ENCODE measurements around the gene RPGR.

The RPGR gene

GRCh38 chrX:38225093-38225492 is 102.2 kb downstream of the RPGR start:
- H3K27ac Mint-ChIP-seq (ENCODE audit: low read depth), result no peak overlapping the region
- peaks cover 24% of the 10 kb centered on the region for H3K27me3 Mint-ChIP-seq
- DNase-seq (ENCODE audit: low spot score in 2 of 2) (no peak), ATAC-seq (replicated peaks; ENCODE audit: extremely low read depth, poor library complexity, severe bottlenecking) (no peak)
- no peak overlapping the region for H3K4me3 Mint-ChIP-seq
- no peaks in the 10 kb centered on the region for H3K36me3 Mint-ChIP-seq (ENCODE audit: insufficient read depth)
- H3K9me3 Mint-ChIP-seq, result no peaks in the 10 kb centered on the region
- H3K4me1 Mint-ChIP-seq, result no peaks in the 10 kb centered on the region

DNA sequence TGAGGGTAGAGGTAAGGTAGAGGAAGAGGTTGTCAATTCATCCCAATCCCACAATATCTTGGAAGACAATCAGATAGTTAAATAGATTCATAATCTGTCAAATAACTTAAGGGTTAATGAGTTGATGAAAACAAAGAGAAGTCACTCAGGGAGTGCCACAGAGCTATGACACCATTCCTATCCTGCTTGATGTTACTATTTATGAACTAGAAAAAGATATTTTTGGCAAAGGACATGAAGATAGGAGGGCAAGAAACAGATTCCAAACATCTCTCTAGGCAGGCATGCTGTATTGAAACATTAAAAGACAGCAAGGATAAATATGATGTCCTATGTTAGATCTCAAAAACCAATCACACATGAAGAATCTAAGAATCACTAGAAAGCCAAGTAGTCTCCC is 103.1 kb downstream of the RPGR start:
- Mint-ChIP-seq H3K4me3 (no peak overlapping the region), H3K27me3 (peaks cover 33% of the 10 kb centered on the region), H3K9me3 (no peaks in the 10 kb centered on the region), H3K36me3 (ENCODE audit: insufficient read depth) (no peaks in the 10 kb centered on the region), H3K27ac (ENCODE audit: low read depth) (no peak overlapping the region), H3K4me1 (no peaks in the 10 kb centered on the region)
- no peak for ATAC-seq (replicated peaks; ENCODE audit: extremely low read depth, poor library complexity, severe bottlenecking)
- no peak for DNase-seq (ENCODE audit: low spot score in 2 of 2)

GRCh38 chrX:38221391-38221929 is 105.8 kb downstream of the RPGR start:
- Mint-ChIP-seq H3K27me3 (peaks cover 42% of the 10 kb centered on the region), H3K4me1 (no peaks in the 10 kb centered on the region), H3K27ac (ENCODE audit: low read depth) (no peak overlapping the region), H3K4me3 (no peak overlapping the region), H3K9me3 (no peaks in the 10 kb centered on the region), H3K36me3 (ENCODE audit: insufficient read depth) (no peaks in the 10 kb centered on the region)
- no peak for DNase-seq (ENCODE audit: low spot score in 2 of 2)
- ATAC-seq (replicated peaks; ENCODE audit: extremely low read depth, poor library complexity, severe bottlenecking), result no peak

DNA sequence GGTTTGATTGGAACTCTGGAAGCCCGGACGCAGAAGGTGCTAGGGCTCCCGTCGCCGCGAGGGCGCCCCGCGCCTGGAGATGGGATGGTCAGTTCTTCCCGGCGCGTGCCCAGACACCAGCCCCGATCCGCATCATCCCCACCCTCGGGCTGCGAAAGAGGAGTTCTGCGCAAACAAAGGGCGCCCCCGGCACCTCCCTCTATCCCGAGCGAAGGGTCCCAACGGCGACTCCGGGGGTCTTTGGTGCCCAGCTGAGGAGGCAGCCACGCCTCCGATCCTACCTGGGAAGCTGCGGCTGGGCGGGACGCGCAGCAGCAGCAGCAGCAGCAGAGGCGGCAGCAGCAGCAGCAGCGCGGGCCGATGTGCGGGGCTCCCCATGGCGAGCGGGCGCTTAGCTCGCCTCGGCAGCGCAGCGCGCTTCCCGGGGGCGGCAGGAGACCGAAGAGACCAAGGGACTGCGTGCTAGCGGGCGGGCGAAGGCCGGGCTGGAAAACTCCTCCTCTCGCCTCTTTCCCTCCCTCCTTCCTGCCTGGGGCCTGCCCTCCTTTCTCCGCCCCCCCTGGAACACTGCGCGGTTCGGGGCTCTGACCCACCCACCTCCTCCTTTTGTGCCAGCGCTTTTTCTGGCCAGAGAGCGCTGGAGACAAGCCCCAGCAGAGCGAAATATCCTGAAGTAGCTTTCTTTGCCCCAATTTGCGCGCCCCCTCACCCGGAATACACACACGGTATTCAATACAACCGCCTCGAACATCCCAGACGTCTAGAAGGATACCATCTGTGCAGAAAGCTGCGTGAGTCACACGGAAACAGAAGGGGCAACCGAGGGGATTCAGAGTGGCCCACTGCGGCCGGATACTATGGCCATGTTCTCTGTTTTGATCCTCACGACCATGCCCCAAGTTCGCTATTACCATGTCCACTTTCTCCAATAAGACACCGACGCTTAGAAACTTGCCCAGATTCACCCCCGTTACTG is 106.6 kb downstream of the RPGR start, which contains the start of gene SRPX:
Gene SRPX, minus strand, starts transcription at position 457 of the 976 bp plus-strand sequence. Its CDS starts 79 bp downstream, at position 378.
- Mint-ChIP-seq H3K36me3 (ENCODE audit: insufficient read depth) (no peaks in the 10 kb centered on the region), H3K27ac (ENCODE audit: low read depth) (no peak within 1 kb of the TSS), H3K4me3 (peak within 1 kb of the TSS; percentile 18), H3K9me3 (no peaks in the 10 kb centered on the region), H3K4me1 (no peaks in the 10 kb centered on the region), H3K27me3 (peaks cover 42% of the 10 kb centered on the region)
- ATAC-seq (replicated peaks; ENCODE audit: extremely low read depth, poor library complexity, severe bottlenecking) (no peak), DNase-seq (ENCODE audit: low spot score in 2 of 2) (no peak)

GRCh38 chrX:38220024-38220414 is 107.3 kb downstream of the RPGR start:
- peaks cover 42% of the 10 kb centered on the region for H3K27me3 Mint-ChIP-seq

More at GRCh38 chrX:38220024-38220414, 107.3 kb downstream of the RPGR start:
- no peak for DNase-seq (ENCODE audit: low spot score in 2 of 2)
- H3K27ac Mint-ChIP-seq (ENCODE audit: low read depth), result no peak overlapping the region
- no peaks in the 10 kb centered on the region for H3K36me3 Mint-ChIP-seq (ENCODE audit: insufficient read depth)
- H3K9me3 Mint-ChIP-seq, result no peaks in the 10 kb centered on the region
- H3K4me3 Mint-ChIP-seq, result no peak overlapping the region
- H3K4me1 Mint-ChIP-seq, result no peaks in the 10 kb centered on the region
- ATAC-seq (replicated peaks; ENCODE audit: extremely low read depth, poor library complexity, severe bottlenecking), result no peak

Data from central memory CD8-positive, alpha-beta T cell (primary cell).